NCI-H524 treated with DMSO at 0.1 percent for 48 hours (cell line): ENCODE measurements around the gene KLHL29.
A peak's percentile ranks its signal among the peaks of the same experiment; 100 is the strongest.
"Not testable (repeated sequence)": the region's sequence is repeated elsewhere in the genome, so short reads cannot be mapped to it uniquely, and the experiment has no call there.

Experiments
- DNase-seq: peaks from one replicate; lab custom pipeline; 2025; lab: John Stamatoyannopoulos, UW

Gene KLHL29

DNA sequence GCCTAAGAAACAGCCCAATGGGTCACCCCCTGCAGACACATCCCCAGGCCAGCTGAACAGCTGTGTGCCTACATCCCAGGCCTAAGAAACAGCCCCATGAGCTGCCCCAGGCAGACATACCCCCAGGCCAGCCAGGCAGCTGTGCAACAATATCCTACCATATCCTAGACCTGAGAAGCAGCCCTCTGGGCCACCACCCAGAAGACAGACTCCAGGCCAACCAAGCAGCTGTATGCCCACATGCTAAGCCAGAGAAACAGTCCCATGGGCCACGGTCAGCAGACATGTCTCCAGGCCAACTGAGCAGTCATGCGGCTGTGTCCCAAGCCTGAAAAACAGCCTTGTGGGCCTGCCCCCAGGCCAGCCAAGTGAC is 336.5 kb downstream of the KLHL29 start:
- no peak for DNase-seq

DNA sequence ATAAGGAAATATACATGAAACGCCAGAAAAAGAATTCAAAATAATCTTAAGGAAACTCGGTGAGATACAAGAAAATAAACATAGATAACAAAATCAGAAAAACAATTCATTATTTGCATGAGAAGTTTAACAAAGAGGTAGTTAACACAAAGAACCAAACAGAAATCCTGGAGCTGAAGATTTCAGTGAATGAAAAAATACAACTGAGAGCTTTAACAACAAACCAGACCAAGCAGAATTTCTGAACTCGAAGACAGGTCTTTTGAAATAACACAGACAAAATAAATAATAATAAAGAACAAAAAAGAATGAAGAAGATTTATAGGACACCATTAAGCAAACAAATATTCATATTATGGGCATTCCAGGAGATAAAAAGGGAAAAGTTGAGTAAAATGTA is 337.3 kb downstream of the KLHL29 start:
- DNase-seq: no peak

DNA sequence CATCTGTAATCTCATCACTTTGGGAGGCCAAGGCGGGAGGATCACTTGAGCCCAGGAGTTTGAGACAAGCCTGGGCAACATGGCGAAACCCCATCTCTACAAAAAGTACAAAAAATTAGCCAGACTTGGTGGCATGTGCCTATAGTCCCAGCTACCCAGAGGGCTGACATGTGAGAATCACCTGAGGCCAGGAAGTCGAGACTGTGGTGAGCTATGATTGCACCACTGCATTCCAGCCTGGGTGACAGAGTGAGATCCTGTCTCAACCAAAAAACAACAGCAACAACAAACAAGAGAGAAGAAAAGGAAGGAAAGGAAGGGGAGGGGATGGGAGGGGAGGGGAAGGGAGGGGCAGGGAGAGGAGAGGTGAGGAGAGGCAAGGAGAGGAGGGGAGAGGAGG is 338.1 kb downstream of the KLHL29 start:
- DNase-seq: not testable (repeated sequence)

DNA sequence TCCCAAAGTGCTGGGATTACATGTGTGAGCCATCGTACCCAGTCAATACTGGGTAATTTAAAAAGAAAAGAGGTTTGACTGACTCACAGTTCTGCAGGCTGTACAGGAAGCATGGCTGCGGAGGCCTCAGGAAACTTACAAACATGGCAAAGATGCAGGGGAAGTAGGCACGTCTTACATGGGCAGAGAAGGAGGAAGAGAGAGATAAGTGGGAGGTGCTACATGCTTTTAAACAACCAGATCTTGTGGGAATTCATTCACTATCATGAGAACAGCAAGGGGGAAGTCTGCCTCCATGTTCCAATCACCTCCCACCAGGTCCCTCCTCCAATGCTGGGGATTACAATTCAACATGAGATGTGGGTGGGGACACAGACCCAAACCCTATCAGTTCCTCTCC is 349.4 kb downstream of the KLHL29 start:
- no peak for DNase-seq

DNA sequence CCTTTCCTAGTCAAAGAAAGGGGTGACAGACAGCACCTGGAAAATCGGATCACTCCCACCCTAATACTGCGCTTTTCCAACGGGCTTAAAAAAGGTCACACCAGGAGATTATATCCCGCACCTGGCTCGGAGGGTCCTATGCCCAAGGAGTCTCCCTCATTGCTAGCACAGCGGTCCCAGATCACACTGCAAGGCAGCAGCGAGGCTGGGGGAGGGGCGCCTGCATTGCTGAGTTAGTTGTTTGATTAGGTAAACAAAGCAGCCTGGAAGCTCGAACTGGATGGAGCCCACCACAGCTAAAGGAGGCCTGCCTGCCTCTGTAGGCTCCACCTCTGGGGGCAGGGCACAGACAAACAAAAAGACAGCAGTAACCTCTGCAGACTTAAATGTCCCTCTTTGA is 351.8 kb downstream of the KLHL29 start:
- DNase-seq: not testable (repeated sequence)

DNA sequence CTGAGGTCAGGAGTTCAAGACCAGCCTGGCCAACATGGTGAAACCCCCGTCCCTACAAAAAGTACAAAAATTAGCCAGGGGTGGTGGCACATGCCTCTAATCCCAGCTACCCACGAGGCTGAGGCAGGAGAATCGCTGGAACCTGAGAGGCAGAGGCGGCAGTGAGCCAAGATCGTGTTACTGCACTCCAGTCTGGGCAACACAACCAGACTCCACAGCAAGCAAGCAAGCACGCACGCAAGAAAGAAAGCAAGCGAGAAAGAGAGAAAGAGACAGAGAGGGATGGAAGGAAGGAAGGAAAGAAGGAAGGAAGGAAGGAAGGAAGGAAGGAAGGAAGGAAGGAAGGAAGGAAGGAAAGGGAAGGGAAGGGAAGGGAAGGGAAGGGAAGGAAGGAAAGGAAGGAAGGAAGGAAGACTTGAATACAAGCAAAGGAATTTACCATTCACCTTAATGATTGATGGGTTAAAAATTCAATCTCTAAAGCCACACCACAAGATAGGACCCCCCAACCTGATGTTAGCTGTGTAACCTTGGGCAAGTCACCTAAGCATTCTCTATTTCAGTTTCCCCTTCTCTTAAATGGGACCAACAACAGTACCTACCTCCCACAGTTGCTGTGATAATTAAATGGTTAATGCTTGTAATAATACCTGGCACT is 360.2 kb downstream of the KLHL29 start:
- no peak for DNase-seq

DNA sequence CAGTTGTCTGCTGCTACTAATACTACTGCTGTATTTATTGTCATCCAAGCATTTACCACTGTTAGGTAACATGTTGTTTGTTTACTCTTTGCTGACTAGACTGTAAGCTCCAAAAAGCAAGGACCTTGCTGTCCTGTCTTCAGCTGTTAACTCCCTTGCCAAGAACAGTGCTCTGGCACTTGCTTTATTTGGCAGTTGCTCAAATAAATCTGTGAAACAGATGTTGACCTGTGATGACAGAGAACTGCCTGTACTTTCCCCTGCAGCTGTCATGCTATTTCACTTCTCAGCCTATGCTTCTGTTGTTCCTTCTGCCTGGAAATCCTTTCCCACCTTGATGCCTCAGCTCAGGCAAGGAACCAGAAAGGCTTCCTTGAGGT is 360.7 kb downstream of the KLHL29 start:
- peak; percentile 85 for DNase-seq

DNA sequence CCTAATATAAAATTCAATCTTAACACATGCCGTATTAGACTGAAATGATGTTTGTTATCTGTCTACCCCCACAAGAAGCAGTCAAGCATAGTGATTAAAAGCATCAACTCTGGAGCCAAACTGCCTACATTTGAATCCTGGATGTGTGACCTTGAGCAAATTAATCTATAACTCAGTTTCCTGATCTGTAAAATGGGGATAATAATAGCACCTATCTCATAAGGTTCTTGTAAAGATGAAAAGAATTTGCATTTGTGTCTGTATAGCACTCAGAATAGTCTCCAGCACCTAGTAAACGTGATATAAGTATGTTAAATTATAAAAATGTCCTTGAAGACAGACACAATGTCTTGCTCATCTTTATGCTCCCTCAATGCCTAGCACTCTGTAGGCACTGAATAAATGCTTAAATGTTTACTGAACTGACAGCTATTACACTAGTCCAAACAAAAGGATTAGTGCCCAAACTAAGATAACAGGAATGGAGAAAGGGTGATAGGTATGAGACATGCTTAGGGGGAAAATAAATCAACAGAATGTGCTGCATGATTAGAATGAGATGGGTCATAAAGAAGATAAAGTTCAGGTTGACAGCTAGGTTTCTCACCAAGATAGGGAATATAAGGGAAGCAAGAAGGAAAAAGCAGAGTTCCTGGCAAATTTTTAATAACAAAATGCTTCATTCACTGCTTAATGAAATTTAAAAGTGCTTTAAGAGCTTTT is 361.3 kb downstream of the KLHL29 start:
- DNase-seq: no peak

DNA sequence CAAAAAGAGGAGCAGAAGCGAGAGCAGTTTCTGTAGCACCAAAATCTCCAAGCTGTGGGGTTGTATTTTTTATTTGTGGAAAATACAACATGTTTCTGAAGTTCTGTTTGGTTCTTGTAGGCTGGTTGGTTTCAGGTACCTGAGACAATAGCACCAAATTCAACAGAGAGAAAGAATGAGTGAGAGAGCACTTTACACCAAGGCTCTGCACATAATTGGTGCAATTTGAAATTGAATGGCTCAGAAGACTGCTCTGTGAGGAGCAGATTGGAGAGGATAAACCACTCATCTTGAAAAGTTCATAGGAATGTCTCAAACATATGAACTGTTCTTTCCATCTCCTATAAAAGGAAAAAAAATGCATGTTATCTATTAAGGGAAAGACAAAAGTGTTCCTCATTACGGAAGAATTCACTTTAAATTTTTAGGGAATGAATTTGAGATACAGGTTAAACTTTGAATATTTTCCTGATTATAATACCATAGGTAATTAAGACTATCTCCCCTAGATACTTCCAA is 366.8 kb downstream of the KLHL29 start:
- no peak for DNase-seq

DNA sequence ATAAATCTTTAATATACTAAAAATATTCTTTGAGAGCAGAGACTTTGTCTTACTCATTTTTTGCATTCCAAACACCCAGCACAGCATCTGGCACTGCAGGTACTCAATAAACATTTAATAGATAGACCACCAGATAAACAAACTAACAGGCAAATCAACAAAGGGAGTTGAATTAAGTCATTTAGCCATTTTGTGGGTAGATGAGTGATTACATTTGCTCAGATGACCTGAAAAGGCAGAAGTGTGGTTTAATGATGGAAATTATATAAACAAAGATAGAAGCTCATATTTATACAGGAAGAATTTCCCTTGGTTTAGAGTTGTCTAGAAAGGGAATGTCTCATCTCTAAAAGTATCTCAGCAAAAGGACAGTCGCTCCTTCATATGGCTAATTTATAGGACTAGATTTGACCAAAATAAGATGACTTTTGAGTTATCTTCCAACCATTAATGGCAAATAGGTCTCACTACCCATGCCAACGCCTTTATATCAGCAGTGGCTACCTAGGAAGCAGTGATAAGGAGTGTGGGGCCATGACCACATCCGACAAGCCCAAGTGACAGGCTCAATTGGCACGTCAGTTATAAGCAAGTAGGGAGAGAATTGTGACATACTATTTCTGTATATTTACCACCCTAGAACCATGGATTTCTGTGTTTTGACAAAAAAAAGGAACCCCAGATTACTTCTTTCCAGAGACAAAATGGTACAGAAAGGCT is 368.5 kb downstream of the KLHL29 start:
- no peak for DNase-seq

DNA sequence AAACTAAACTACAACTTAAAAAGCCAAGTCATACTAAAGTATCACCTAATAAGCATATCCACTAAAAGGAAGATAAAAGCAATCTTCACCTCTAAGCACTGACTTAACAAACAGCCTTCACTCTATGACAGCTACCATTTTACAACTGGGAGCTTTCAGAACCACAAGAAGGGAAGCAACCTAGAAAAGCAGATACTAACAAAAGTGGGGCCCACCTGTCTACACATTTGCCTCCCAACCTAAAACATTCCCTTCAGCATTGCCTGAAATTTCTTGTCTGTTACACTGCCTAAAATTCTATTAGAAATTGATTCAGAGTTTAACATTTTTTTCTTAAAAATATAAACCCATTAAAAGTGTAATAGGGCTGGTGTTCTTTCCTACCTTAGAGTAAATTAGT is 370.0 kb downstream of the KLHL29 start:
- DNase-seq: no peak

DNA sequence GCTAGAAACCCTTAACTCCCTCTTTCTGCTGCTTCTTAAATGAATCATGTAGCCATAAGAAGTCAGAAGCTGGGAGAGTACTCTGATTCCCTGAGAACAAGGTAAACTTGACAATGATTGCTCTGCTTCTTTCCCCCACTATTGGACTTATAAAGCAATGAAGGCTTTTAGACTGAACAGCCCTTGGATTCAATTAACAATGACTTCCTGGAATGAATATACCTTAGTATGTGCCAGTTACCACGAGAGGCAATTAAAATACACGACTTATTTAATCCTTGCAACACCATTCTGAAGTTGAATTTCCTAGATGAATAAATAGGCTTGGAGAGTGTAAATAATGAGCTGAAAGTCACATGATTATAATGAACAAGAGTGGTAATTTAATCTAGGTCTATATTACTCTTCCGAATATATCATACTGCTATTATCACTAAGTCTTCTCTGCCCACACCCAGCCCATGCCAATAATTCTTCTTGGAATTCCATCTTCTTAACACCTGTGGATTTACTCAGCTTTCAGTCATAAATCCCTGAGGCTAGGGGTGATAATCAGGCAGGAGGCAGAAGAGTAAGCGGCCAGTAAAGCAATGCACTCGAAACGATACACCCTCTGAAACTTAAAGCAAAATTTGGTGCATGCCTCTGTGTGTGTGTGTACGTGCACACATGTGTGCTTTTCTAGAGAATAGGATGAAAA is 371.8 kb downstream of the KLHL29 start:
- DNase-seq: no peak

DNA sequence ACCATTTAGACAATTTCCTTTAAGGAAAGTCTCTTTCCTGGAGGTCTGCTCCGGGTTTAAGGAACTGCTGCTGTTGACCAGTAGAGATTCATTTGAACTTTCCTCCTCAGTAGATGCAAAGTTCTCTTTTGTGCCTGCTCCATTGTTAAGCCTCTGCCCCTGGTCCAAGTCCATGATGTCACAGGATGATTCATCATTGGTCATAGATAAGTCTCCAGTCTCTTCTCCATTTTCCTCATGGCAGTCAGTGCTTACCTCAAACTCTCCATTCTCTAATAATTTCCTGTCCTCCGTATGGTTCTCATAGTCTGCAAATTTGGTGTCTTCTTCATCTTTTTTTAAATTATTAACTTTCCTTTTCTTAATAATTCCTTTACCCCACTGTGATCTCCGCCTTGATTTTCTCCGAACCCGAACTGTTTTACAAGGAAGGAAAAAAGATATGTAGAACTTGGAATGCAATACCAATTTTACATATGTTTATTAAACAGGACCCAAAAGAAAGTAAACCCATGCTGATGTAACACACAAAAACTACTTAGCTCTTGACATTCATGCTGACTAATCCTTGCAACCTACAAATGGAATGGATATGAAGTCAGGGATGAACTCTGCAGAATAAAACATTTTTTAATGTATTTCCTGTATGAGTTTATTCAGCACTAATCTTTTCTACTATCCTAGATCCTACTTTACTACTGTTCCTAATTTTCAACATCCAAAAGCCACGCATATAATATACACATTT is 372.9 kb downstream of the KLHL29 start:
- no peak for DNase-seq
